ENCODE results near the gene NOP14.

DNA sequence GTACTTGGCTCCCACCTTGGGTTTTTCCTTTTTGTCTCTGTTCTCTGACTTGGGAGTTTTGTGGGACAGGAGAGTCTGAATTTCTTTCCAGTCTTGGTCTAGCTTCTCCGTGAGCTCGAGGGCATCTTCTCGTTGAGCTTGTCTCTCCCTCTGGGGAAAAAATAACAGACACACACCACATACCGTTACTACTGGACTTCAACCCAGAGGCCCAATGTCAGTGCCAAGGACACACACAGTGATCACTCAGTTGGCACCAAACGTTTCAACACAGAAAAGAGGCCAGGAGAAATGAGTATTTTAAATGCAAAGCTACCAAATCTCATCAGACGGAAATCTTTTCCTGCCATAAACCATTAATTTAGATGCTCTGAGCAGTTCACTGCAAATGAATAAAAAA, 9.7 kb downstream of the NOP14 start:
- no peak for TF ChIP-seq FOXM1 (IDR thresholded peaks at IDR 0.05; ENCODE audit: borderline replicate concordance)
- TF ChIP-seq LEF1 (IDR thresholded peaks at IDR 0.05; ENCODE audit: borderline replicate concordance) = no peak
- TF ChIP-seq SUZ12 (IDR thresholded peaks at IDR 0.05) = no peak
- TF ChIP-seq FOXK2 (IDR thresholded peaks at IDR 0.05) = no peak
- no peak for TF ChIP-seq NFRKB (IDR thresholded peaks at IDR 0.05)
- no peak for TF ChIP-seq ZNF384 (IDR thresholded peaks at IDR 0.05)
- no peak for TF ChIP-seq BHLHE40 (IDR thresholded peaks at IDR 0.05; ENCODE audit: borderline replicate concordance)
- TF ChIP-seq, protein P1, sequence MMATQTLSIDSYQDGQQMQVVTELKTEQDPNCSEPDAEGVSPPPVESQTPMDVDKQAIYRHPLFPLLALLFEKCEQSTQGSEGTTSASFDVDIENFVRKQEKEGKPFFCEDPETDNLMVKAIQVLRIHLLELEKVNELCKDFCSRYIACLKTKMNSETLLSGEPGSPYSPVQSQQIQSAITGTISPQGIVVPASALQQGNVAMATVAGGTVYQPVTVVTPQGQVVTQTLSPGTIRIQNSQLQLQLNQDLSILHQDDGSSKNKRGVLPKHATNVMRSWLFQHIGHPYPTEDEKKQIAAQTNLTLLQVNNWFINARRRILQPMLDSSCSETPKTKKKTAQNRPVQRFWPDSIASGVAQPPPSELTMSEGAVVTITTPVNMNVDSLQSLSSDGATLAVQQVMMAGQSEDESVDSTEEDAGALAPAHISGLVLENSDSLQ (IDR thresholded peaks at IDR 0.05) = no peak
- no peak for TF ChIP-seq SP1 (IDR thresholded peaks at IDR 0.05)
- no peak for TF ChIP-seq FOXA1 (IDR thresholded peaks at IDR 0.05)
- TF ChIP-seq HDGF (IDR thresholded peaks at IDR 0.05; ENCODE audit: borderline replicate concordance) = no peak
- no peak for TF ChIP-seq ELF4 (IDR thresholded peaks at IDR 0.05)
- no peak for TF ChIP-seq TARDBP (IDR thresholded peaks at IDR 0.05)
